Gastrocnemius medialis (tissue), 4 donors: ENCODE results near the gene MSANTD7. TPM values are rescaled to one million over a fixed set of nuclear protein-coding genes. Genes with fewer than 3 reads are reported as not detected.

Experiments
- ATAC-seq, 2 donors: fragments of 150-250 bp; one replicate each; pipeline ENCODE4 v1.9.1; 2016
- DNase-seq, 2 donors: peaks; one replicate each; pipeline ENCODE4 v3.0.0-alpha.2; 2019
- H3K27ac ChIP-seq, 4 donors: fragments of 200-600 bp; sonication (generic); 1 replicate in 1 of 4; 2 replicates in 3 of 4; pipeline ENCODE4 v1.5.1; 2016 to 2018; ENCODE audit warnings: mild to moderate bottlenecking in 2 of 4, moderate library complexity in 1 of 4
- H3K27me3 ChIP-seq, 3 donors: fragments of 200-600 bp; sonication (generic) in 2 of 3; 1 replicate in 1 of 3; 2 replicates in 2 of 3; pipeline versions ENCODE4 v1.5.1 to v1.6.0; 2016 to 2019; ENCODE audit warnings: mild to moderate bottlenecking in 1 of 3, moderate library complexity in 1 of 3
- H3K36me3 ChIP-seq, 2 donors: fragments of 200-600 bp; sonication (generic) in 1 of 2; one replicate each; pipeline ENCODE4 v1.5.1; 2017 to 2018
- H3K4me1 ChIP-seq, 2 donors: fragments of 200-600 bp; sonication (generic) in 1 of 2; one replicate each; pipeline ENCODE4 v1.5.1; 2016 to 2017; ENCODE audit warnings: mild to moderate bottlenecking in 2 of 2
- H3K4me3 ChIP-seq, 4 donors: fragments of 200-600 bp; sonication (generic) in 3 of 4; 1 replicate in 1 of 4; 2 replicates in 3 of 4; pipeline ENCODE4 v1.5.1; 2016 to 2019; ENCODE audit warnings: mild to moderate bottlenecking in 2 of 4
- H3K9me3 ChIP-seq, 3 donors: fragments of 200-600 bp; sonication (generic) in 2 of 3; 1 replicate in 1 of 3; 2 replicates in 2 of 3; pipeline ENCODE4 v1.5.1; 2016 to 2019
- POLR2A ChIP-seq, 2 donors: fragments of 450-650 bp; IDR thresholded peaks; one replicate each; pipeline ENCODE4 v1.6.1; 2017; ENCODE audit warnings: antibody characterized with exemption in 2 of 2, mild to moderate bottlenecking in 2 of 2, moderate library complexity in 2 of 2
- in situ Hi-C, 4 donors: fragments of 200-750 bp; cut with MboI; loops; one replicate each; pipeline versions ENCODE4 v1.15.0 to v1.8.0; 2017; ENCODE audit warnings: low sequenced_read_pairs in 4 of 4
- intact Hi-C: fragments of 100-400 bp; cut with DNase I; formaldehyde crosslinking; loops from one replicate; pipeline ENCODE4 v1.15.1; 2023; ENCODE audit warnings: low total_unique reads
- total RNA-seq, 4 donors: library from RNA; depleted of rRNA; stranded (reverse); fragments of >200 nt; gene quantifications; one replicate each; pipeline versions ENCODE4 v1.1.0 to v1.2.3, GENCODE V29; 2016
- TF ChIP-seq, protein P1 (sequence below), 5 experiments: fragments of 450-650 bp in 3 of 5; fragments of 200-600 bp in 2 of 5; sonication (generic) in 2 of 5; IDR thresholded peaks in 4 of 5; conservative IDR thresholded peaks in 1 of 5; 1 replicate in 4 of 5; 2 replicates in 1 of 5; pipeline ENCODE4 v1.5.1; 2016 to 2019; ENCODE audit warnings: antibody characterized with exemption in 5 of 5, mild to moderate bottlenecking in 3 of 5, moderate library complexity in 3 of 5

The MSANTD7 gene
- total RNA-seq, 4 donors from 2014 or later = 4.7 to 8.5 (median 5.8) TPM

GRCh38 chr10:14840178-14840577 is 2.1 kb downstream of the MSANTD7 start:
- in situ Hi-C loops = loop anchor here in 2 of 4 donors (10.0 to 25.0 kb wide), 3 partner anchors 122 to 255 kb away; partner anchors contain the start of genes RPP38 (in 2 of the 2), ACBD7 (in 1 of the 2), DCLRE1C (in 1 of the 2) and MEIG1 (in 1 of the 2)
- peaks cover 0 to 55% of the 10 kb centered on the region in 2 donors for H3K36me3 ChIP-seq
- ATAC-seq = no peak

DNA sequence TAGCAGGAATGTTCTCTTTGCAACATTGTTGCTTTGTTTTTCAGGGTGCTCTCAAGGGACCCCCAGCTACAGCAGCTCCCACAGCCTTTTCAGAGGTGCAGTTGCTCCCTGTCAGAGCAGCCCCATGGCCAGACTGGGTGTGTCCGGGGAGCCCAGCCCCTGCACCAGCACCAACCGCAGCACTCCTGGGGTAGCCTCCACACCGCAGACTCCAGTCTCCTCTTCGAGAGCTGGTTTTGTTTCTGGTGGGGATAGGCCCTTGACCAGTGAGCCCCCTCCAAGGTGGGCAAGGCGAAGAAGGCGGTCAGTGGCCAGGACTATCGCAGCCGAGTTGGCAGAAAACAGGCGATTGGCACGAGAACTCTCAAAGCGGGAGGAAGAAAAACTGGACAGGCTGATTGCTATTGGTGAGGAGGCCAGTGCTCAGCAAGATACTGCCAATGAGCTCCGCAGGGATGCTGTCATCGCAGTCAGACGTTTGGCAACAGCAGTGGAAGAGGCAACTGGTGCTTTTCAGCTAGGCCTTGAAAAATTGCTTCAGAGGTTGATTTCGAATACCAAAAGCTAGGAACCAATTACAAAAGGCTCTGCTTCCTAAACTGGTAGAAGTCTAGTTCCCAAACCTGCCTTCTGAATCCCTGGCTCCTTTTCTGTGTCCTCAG is 5.4 kb downstream of the MSANTD7 start:
- Histone ChIP-seq H3K4me1 (peaks cover 7 to 11% of the 10 kb centered on the region in 2 donors), H3K9me3 (no peaks in the 10 kb centered on the region), H3K27me3 (no peaks in the 10 kb centered on the region), H3K27ac (no peak overlapping the region), H3K36me3 (peaks cover 0 to 57% of the 10 kb centered on the region in 2 donors), H3K4me3 (no peak overlapping the region)
- ATAC-seq (no peak), DNase-seq (no peak)
- in situ Hi-C loops = loop anchor here in 2 of 4 donors (10.0 to 25.0 kb wide), 3 partner anchors 119 to 251 kb away; partner anchors contain the start of genes RPP38 (in 2 of the 2), ACBD7 (in 1 of the 2), DCLRE1C (in 1 of the 2) and MEIG1 (in 1 of the 2)
- TF ChIP-seq, protein P1, sequence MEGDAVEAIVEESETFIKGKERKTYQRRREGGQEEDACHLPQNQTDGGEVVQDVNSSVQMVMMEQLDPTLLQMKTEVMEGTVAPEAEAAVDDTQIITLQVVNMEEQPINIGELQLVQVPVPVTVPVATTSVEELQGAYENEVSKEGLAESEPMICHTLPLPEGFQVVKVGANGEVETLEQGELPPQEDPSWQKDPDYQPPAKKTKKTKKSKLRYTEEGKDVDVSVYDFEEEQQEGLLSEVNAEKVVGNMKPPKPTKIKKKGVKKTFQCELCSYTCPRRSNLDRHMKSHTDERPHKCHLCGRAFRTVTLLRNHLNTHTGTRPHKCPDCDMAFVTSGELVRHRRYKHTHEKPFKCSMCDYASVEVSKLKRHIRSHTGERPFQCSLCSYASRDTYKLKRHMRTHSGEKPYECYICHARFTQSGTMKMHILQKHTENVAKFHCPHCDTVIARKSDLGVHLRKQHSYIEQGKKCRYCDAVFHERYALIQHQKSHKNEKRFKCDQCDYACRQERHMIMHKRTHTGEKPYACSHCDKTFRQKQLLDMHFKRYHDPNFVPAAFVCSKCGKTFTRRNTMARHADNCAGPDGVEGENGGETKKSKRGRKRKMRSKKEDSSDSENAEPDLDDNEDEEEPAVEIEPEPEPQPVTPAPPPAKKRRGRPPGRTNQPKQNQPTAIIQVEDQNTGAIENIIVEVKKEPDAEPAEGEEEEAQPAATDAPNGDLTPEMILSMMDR (IDR thresholded peaks at IDR 0.05 in 4 of 5, conservative IDR thresholded peaks at IDR 0.05 in 1 of 5) = no peak
- TF ChIP-seq POLR2A (IDR thresholded peaks at IDR 0.05) = no peak
- intact Hi-C loops = no loop called here

More at GRCh38 chr10:14840178-14840577, 2.1 kb downstream of the MSANTD7 start:
- H3K4me1 ChIP-seq = peaks cover 22 to 26% of the 10 kb centered on the region in 2 donors
- DNase-seq = no peak
- H3K4me3 ChIP-seq = no peak overlapping the region
- H3K27me3 ChIP-seq = no peaks in the 10 kb centered on the region
- H3K27ac ChIP-seq = no peak overlapping the region
- TF ChIP-seq, protein P1 (IDR thresholded peaks at IDR 0.05 in 4 of 5, conservative IDR thresholded peaks at IDR 0.05 in 1 of 5) = no peak
- TF ChIP-seq POLR2A (IDR thresholded peaks at IDR 0.05) = no peak
- H3K9me3 ChIP-seq = no peaks in the 10 kb centered on the region
- intact Hi-C loops = no loop called here

GRCh38 chr10:14844948-14845347 is 6.8 kb downstream of the MSANTD7 start:
- intact Hi-C loops = no loop called here
- H3K27me3 ChIP-seq = no peaks in the 10 kb centered on the region
- DNase-seq = no peak
- H3K9me3 ChIP-seq = no peaks in the 10 kb centered on the region
- H3K36me3 ChIP-seq = peaks cover 0 to 64% of the 10 kb centered on the region in 2 donors
- in situ Hi-C loops = loop anchor here in 2 of 4 donors (10.0 to 25.0 kb wide), 3 partner anchors 117 to 250 kb away; partner anchors contain the start of genes RPP38 (in 2 of the 2), ACBD7 (in 1 of the 2), DCLRE1C (in 1 of the 2) and MEIG1 (in 1 of the 2)
- no peak overlapping the region for H3K27ac ChIP-seq
- TF ChIP-seq POLR2A (IDR thresholded peaks at IDR 0.05) = no peak
- TF ChIP-seq, protein P1 (IDR thresholded peaks at IDR 0.05 in 4 of 5, conservative IDR thresholded peaks at IDR 0.05 in 1 of 5) = no peak
- H3K4me1 ChIP-seq = peaks cover 0 to 2% of the 10 kb centered on the region in 2 donors
- ATAC-seq = no peak
- H3K4me3 ChIP-seq = no peak overlapping the region

DNA sequence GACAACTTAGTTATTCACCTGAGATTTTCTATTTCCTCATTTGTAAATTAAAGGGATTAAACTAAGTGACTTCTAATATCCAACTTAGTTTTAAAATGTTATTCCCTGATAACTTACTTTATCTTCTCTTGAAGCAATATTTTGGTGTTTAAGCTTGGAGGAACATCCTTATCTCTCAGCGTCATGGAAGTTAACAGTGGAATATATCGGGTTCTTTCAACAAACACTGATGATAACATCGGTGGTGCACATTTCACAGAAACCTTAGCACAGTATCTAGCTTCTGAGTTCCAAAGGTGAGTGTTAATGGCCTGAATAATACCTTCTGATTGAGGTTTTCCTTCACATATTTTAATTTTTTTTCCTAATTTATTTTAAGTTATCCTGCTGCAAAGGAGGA is 14.1 kb downstream of the MSANTD7 start:
- TF ChIP-seq, protein P1 (IDR thresholded peaks at IDR 0.05 in 4 of 5, conservative IDR thresholded peaks at IDR 0.05 in 1 of 5) = no peak
- TF ChIP-seq POLR2A (IDR thresholded peaks at IDR 0.05) = no peak
- Histone ChIP-seq H3K27me3 (no peaks in the 10 kb centered on the region), H3K36me3 (peaks cover 3 to 28% of the 10 kb centered on the region in 2 donors), H3K27ac (no peak overlapping the region), H3K4me1 (peaks cover 0 to 5% of the 10 kb centered on the region in 2 donors), H3K9me3 (no peaks in the 10 kb centered on the region), H3K4me3 (no peak overlapping the region)
- no peak for ATAC-seq
- no peak for DNase-seq
- in situ Hi-C loops = no loop called here
- intact Hi-C loops = no loop called here
